Heart right ventricle (tissue), 16 donors: ENCODE data around the gene FAM149B1. TPM values are rescaled to one million over a fixed set of nuclear protein-coding genes. Genes with fewer than 3 reads are reported as not detected.

Experiments
- ATAC-seq, 8 donors: fragments of 200-7000 bp; cut with Tn5 transposase; one replicate each; pipeline ENCODE4 v1.9.1; 2020; ENCODE audit warnings: mild to moderate bottlenecking in 8 of 8, moderate library complexity in 8 of 8, moderate number of reproducible peaks in 1 of 8
- DNase-seq, 2 donors: peaks; one replicate each; pipeline ENCODE4 v3.0.0-alpha.2; 2020
- H3K27ac ChIP-seq, 10 donors: fragments of 200-600 bp; sonication (generic) in 2 of 10; one replicate each; pipeline versions ENCODE4 v1.5.0 to v1.8.0; 2020 to 2022; ENCODE audit warnings: mild to moderate bottlenecking in 3 of 10
- H3K27me3 ChIP-seq, 7 donors: fragments of 200-600 bp; one replicate each; pipeline ENCODE4 v1.8.0; 2021 to 2022; ENCODE audit warnings: mild to moderate bottlenecking in 2 of 7
- H3K36me3 ChIP-seq, 9 donors: fragments of 200-600 bp; sonication (generic) in 1 of 9; one replicate each; pipeline versions ENCODE4 v1.5.0 to v1.8.0; 2020 to 2022; ENCODE audit warnings: mild to moderate bottlenecking in 2 of 9
- H3K4me1 ChIP-seq, 9 donors: fragments of 200-600 bp; sonication (generic) in 1 of 9; one replicate each; pipeline versions ENCODE4 v1.5.0 to v1.8.0; 2020 to 2022; ENCODE audit warnings: mild to moderate bottlenecking in 4 of 9
- H3K4me3 ChIP-seq, 10 donors: fragments of 200-600 bp; sonication (generic) in 2 of 10; one replicate each; pipeline versions ENCODE4 v1.5.0 to v1.8.0; 2020 to 2022; ENCODE audit warnings: mild to moderate bottlenecking in 7 of 10, moderate library complexity in 2 of 10
- H3K9me3 ChIP-seq, 11 donors: fragments of 200-600 bp in 10 of 11; sonication (generic) in 2 of 11; one replicate each; pipeline versions ENCODE4 v1.5.0 to v1.8.0; 2013 to 2022; ENCODE audit warnings: mild to moderate bottlenecking in 2 of 11, control low read depth in 1 of 11, moderate library complexity in 1 of 11
- CTCF ChIP-seq, 9 donors: fragments of 200-600 bp; sonication (generic) in 2 of 9; IDR thresholded peaks; one replicate each; pipeline versions ENCODE4 v1.5.0 to v1.8.0; 2021 to 2022; ENCODE audit warnings: antibody characterized with exemption in 9 of 9, mild to moderate bottlenecking in 5 of 9, moderate library complexity in 1 of 9
- WGBS, 2 donors: extraction: QIAGEN DNeasy Blood & Tissue Kit; methylation state at CpG; one replicate each; pipeline ENCODE4 v1.1.7; 2013; ENCODE audit warnings: inconsistent platforms in 1 of 2; 5-methylcytosine and 5-hydroxymethylcytosine counted together
- intact Hi-C, 10 donors: fragments of 100-400 bp; cut with DNase I; formaldehyde crosslinking; loops; one replicate each; pipeline versions ENCODE4 v1.11.1 to v1.14.2; 2022
- polyA plus RNA-seq, 2 donors: library from polyadenylated mRNA; stranded (reverse); fragments of 200-250 nt; gene quantifications; one replicate each; pipeline ENCODE4 v1.2.3, GENCODE V29; 2013
- total RNA-seq, 10 donors: library from RNA; stranded (reverse); fragmentation: NEBNext Ultra II Directional in 3 of 10; extraction: Animal tissue kit (Norgen Biotek cat#: 25700) in 3 of 10; gene quantifications; one replicate each; pipeline versions ENCODE4 v1.2.1 to v1.2.4, GENCODE V29; 2021 to 2023
- donor health status: Arrhythmogenic right ventricular cardiomyopathy.
- donor health status: ischemic (EF 13 %, LVEDD 7.1; RV severe dilation, severe dysfunction).
- donor health status: healthy with polysubstance abuse.
- donor health status: DM: no; HTN: yes; CAD: no.
- donor health status: DM: no; HTN: no; CAD: no.
- donor health status: ischemic (EF 25% LVEDD 6.9; RV normal size, moderate dysfunction).
- donor health status: ischemic (EF 25% LVEDD 5.7; RV mildly dilated, moderate dysfunction).
- donor health status: healthy.
- donor health status: DM: yes; HTN: yes; CAD: no.
- donor health status: Ischemic cardiomyopathy.
- donor health status: ischemic (EF 35%, LVEDD 5.7; RV mildly dilated, moderate dysfunction).
- donor health status: nonischemic (EF 11% LVEDD 7.7; RV severe dilation, severe dysfunction).
- donor health status: DM: yes; HTN: yes; CAD: no.
- donor health status: PGD.
- donor health status: ischemic (EF 29% LVEDD 5.4; RV normal size, mild dysfunction).
- donor health status: nonischemic (EF 23%, LVEDD 6.1; RV moderate dilation, normal function).

Gene FAM149B1
- total and polyA plus RNA-seq, 12 donors, result 8.0 to 27.0 (median 16.7) TPM

GRCh38 chr10:73246322-73246645 lies 78.4 kb downstream of the FAM149B1 start:
- ATAC-seq (no peak), DNase-seq (no peak)
- intact Hi-C loops, result no loop called here
- H3K9me3 ChIP-seq, result no peaks in the 10 kb centered on the region
- peaks cover 2 to 51% (median 35%) of the 10 kb centered on the region in 9 donors for H3K4me1 ChIP-seq
- WGBS, 2 donors, result 4 to 5% methylated on average over 8 of the region's 8 CpGs
- peak overlapping the region; percentile 69 to 98 (median 89) for H3K4me3 ChIP-seq
- H3K27ac ChIP-seq, result peak overlapping the region in 8 of 10 donors; percentile 69 to 86 (median 82)
- no peaks in the 10 kb centered on the region for H3K27me3 ChIP-seq
- no peak for TF ChIP-seq CTCF (IDR thresholded peaks at IDR 0.05)
- peaks cover 0 to 78% (median 23%) of the 10 kb centered on the region in 9 donors for H3K36me3 ChIP-seq

- DNase-seq, result peak; percentile 95 to 97
- peaks cover 8 to 57% (median 41%) of the 10 kb centered on the region in 9 donors for H3K4me1 ChIP-seq
- peak; percentile 93 to 98 (median 96) for ATAC-seq
- intact Hi-C loops, result no loop called here
- no peaks in the 10 kb centered on the region for H3K9me3 ChIP-seq
- WGBS, 2 donors, result 0% methylated on average over 78 of the region's 78 CpGs
- peak within 1 kb of the TSS; percentile 69 to 98 (median 89) for H3K4me3 ChIP-seq
- H3K36me3 ChIP-seq, result peaks cover 0 to 74% (median 23%) of the 10 kb centered on the region in 9 donors
- peak within 1 kb of the TSS; percentile 39 to 86 (median 80) for H3K27ac ChIP-seq
- H3K27me3 ChIP-seq, result no peaks in the 10 kb centered on the region
- peak in 2 of 9 donors; percentile 23 to 28 for TF ChIP-seq CTCF (IDR thresholded peaks at IDR 0.05)
These were observed 79.0 kb downstream of the FAM149B1 start, which contains the start of gene DNAJC9 for GRCh38 chr10:73246646-73247508. Gene DNAJC9 (minus strand): TSS chr10:73247255. CDS start chr10:73247189, 66 bp downstream.

- Histone ChIP-seq H3K4me3 (peak overlapping the region; percentile 69 to 98 (median 89)), H3K36me3 (peaks cover 0 to 65% (median 17%) of the 10 kb centered on the region in 9 donors), H3K27me3 (no peaks in the 10 kb centered on the region), H3K4me1 (peaks cover 8 to 58% (median 43%) of the 10 kb centered on the region in 9 donors), H3K9me3 (no peaks in the 10 kb centered on the region), H3K27ac (peak overlapping the region; percentile 39 to 86 (median 80))
- intact Hi-C loops, result no loop called here
- no peak for DNase-seq
- no peak for ATAC-seq
- TF ChIP-seq CTCF (IDR thresholded peaks at IDR 0.05), result no peak
- WGBS, 2 donors, result 40 to 48% methylated on average over 4 of the region's 4 CpGs
These were observed 79.8 kb downstream of the FAM149B1 start for GRCh38 chr10:73247509-73248258.

- no peaks in the 10 kb centered on the region for H3K9me3 ChIP-seq
- 82 to 84% methylated on average over 5 of the region's 5 CpGs for WGBS, 2 donors
- ATAC-seq, result no peak
- H3K27me3 ChIP-seq, result no peaks in the 10 kb centered on the region
- intact Hi-C loops, result no loop called here
- H3K36me3 ChIP-seq, result peaks cover 0 to 59% (median 17%) of the 10 kb centered on the region in 9 donors
- H3K27ac ChIP-seq, result peak overlapping the region in 3 of 10 donors; percentile 69 to 86 (median 83)
- DNase-seq, result no peak
- H3K4me1 ChIP-seq, result peaks cover 8 to 62% (median 43%) of the 10 kb centered on the region in 9 donors
- no peak for TF ChIP-seq CTCF (IDR thresholded peaks at IDR 0.05)
- no peak overlapping the region for H3K4me3 ChIP-seq
These were observed 80.4 kb downstream of the FAM149B1 start for GRCh38 chr10:73248259-73248724.
